NK-92 (cell line): ENCODE measurements around the gene HOXD10.

Source experiments
- DNase-seq: peaks from one replicate; lab custom pipeline; 2025; ENCODE audit not compliant: unreplicated experiment; lab: John Stamatoyannopoulos, UW

HOXD10 gene

GRCh38 chr2:176149939-176150583 lies 33.5 kb downstream of the HOXD10 start:
- no peak for DNase-seq

- DNase-seq, result no peak
Observed at GRCh38 chr2:176150584-176151441, 34.2 kb downstream of the HOXD10 start.

GRCh38 chr2:176151442-176152287 lies 35.1 kb downstream of the HOXD10 start, which contains the start of gene HOXD4:
Gene HOXD4, plus strand, starts transcription at chr2:176151550. Its CDS starts 84 bp downstream, at chr2:176151634.
- DNase-seq, result no peak

- DNase-seq, result no peak
Observed at GRCh38 chr2:176152350-176153181, 36.0 kb downstream of the HOXD10 start.

GRCh38 chr2:176154576-176155252 lies 38.1 kb downstream of the HOXD10 start:
- DNase-seq, result no peak

GRCh38 chr2:176155356-176156044 lies 38.9 kb downstream of the HOXD10 start:
- no peak for DNase-seq

- no peak for DNase-seq
Observed at GRCh38 chr2:176156301-176156806, 39.8 kb downstream of the HOXD10 start.

GRCh38 chr2:176156807-176157498 lies 40.4 kb downstream of the HOXD10 start, which contains the start of gene HOXD3:
Gene HOXD3, plus strand, starts transcription at chr2:176157307. Its CDS starts 11,808 bp downstream, at chr2:176169115.
- DNase-seq, result no peak

- no peak for DNase-seq
Observed at GRCh38 chr2:176157499-176158185, 41.1 kb downstream of the HOXD10 start.

GRCh38 chr2:176158186-176158591 lies 41.6 kb downstream of the HOXD10 start:
- DNase-seq, result no peak

- DNase-seq, result no peak
Observed at GRCh38 chr2:176158855-176159662, 42.5 kb downstream of the HOXD10 start.

- DNase-seq, result no peak
Observed at GRCh38 chr2:176159663-176160250, 43.2 kb downstream of the HOXD10 start.

GRCh38 chr2:176160251-176160985 lies 43.8 kb downstream of the HOXD10 start:
- DNase-seq, result no peak

- no peak for DNase-seq
Observed at GRCh38 chr2:176160986-176161824, 44.6 kb downstream of the HOXD10 start.
